A549 (cell line): Measurements from ENCODE around the gene EVC. TPM values are rescaled to one million over a fixed set of nuclear protein-coding genes. Genes with fewer than 3 reads are reported as not detected.

ENCODE experiments used
- ATAC-seq, 2 experiments: fragments of 200-7000 bp in 1 of 2; fragments of >200 bp in 1 of 2; cut with Nextera tagmentation in 1 of 2; cut with Tn5 transposase in 1 of 2; 3 replicates each; pipeline versions ENCODE4 v1.8.0 to v1.9.1; 2018 to 2020; ENCODE audit warnings: mild to moderate bottlenecking in 1 of 2, moderate library complexity in 1 of 2
- CTCF ChIA-PET: fragments of 300-600 bp; sonication (Branson Sonifier 250); formaldehyde crosslinking; extraction: SDS; loops from one replicate; lab custom pipeline; 2021; ENCODE audit warnings: antibody characterized with exemption, inconsistent platforms; lab: Yijun Ruan, JAX
- POLR2A ChIA-PET: fragments of 350-600 bp; formaldehyde crosslinking; extraction: SDS; loops from one replicate; lab custom pipeline; 2021; ENCODE audit warnings: antibody characterized with exemption, inconsistent platforms; lab: Yijun Ruan, JAX
- DNase-seq, 2 experiments: peaks; one replicate each; pipeline versions ENCODE4 v3.0.0 to v3.0.0-alpha.2; 2011 to 2016; ENCODE audit warnings: low read depth in 1 of 2, low spot score in 1 of 2
- FAIRE-seq: peaks from 2 replicates; lab custom pipeline; 2011; peaks lifted over from hg19 to GRCh38; lab: Jason Lieb, UNC
- H3K27ac ChIP-seq, 2 experiments: fragments of >200 bp; sonication (Bioruptor Twin); formaldehyde crosslinking; 3 replicates each; pipeline ENCODE4 v1.5.1; 2016 to 2017
- H3K4me1 ChIP-seq: fragments of >200 bp; sonication (Bioruptor Twin); formaldehyde crosslinking; 3 replicates; pipeline ENCODE4 v1.6.1; 2016
- H3K4me2 ChIP-seq: fragments of >200 bp; sonication (Bioruptor Twin); formaldehyde crosslinking; 3 replicates; pipeline ENCODE4 v1.6.1; 2016
- H3K4me3 ChIP-seq: fragments of >200 bp; sonication (Bioruptor Twin); formaldehyde crosslinking; 3 replicates; pipeline ENCODE4 v1.5.1; 2016
- H3K9me3 ChIP-seq: fragments of >200 bp; sonication (Bioruptor Twin); formaldehyde crosslinking; 3 replicates; pipeline ENCODE4 v1.6.1; 2016
- ATOH8 ChIP-seq: fragments of 250-450 bp; sonication (Bioruptor Pico); IDR thresholded peaks from 2 replicates; pipeline ENCODE4 v1.5.0; 2020; ENCODE audit warnings: low read depth, mild to moderate bottlenecking, moderate library complexity
- CBX2 ChIP-seq: fragments of 200-600 bp; sonication (generic); IDR thresholded peaks from 2 replicates; pipeline ENCODE4 v1.6.1; 2016; ENCODE audit warnings: low read depth, mild to moderate bottlenecking, borderline replicate concordance
- CBX8 ChIP-seq: fragments of 200-600 bp; sonication (generic); IDR thresholded peaks from 2 replicates; pipeline ENCODE4 v1.6.1; 2016
- CHD4 ChIP-seq: fragments of 200-600 bp; sonication (generic); IDR thresholded peaks from 2 replicates; pipeline ENCODE4 v1.6.1; 2016; ENCODE audit warnings: antibody characterized with exemption, mild to moderate bottlenecking, borderline replicate concordance
- CTCF ChIP-seq: fragments of >200 bp; sonication (Bioruptor Twin); formaldehyde crosslinking; IDR thresholded peaks from 3 replicates; pipeline ENCODE4 v1.5.1; 2016
- EHMT2 ChIP-seq: fragments of 200-600 bp; sonication (generic); IDR thresholded peaks from 2 replicates; pipeline ENCODE4 v1.6.1; 2016; ENCODE audit warnings: antibody characterized with exemption, low read depth, mild to moderate bottlenecking, moderate library complexity
- EP300 ChIP-seq, 2 experiments: fragments of >200 bp; sonication (Bioruptor Twin); formaldehyde crosslinking; IDR thresholded peaks; 2 replicates in 1 of 2; 3 replicates in 1 of 2; pipeline ENCODE4 v1.6.1; 2016 to 2017
- ESRRA ChIP-seq: fragments of 150-350 bp; IDR thresholded peaks from 2 replicates; pipeline ENCODE4 v1.6.1; 2014; ENCODE audit warnings: mild to moderate bottlenecking, low read length, borderline replicate concordance
- FOSL2 ChIP-seq, 2 experiments: fragments of 450-650 bp in 1 of 2; fragments of >200 bp in 1 of 2; sonication (Bioruptor Twin) in 1 of 2; formaldehyde crosslinking; IDR thresholded peaks; 2 replicates each; pipeline versions ENCODE4 v1.5.0 to v1.6.1; 2016 to 2020; ENCODE audit warnings: mild to moderate bottlenecking in 1 of 2, moderate library complexity in 1 of 2
- FOXS1 ChIP-seq: fragments of 250-450 bp; sonication (Bioruptor Pico); IDR thresholded peaks from 2 replicates; pipeline ENCODE4 v1.5.0; 2020; ENCODE audit warnings: mild to moderate bottlenecking, moderate library complexity
- HES2 ChIP-seq: fragments of >200 bp; sonication (Bioruptor Twin); formaldehyde crosslinking; IDR thresholded peaks from 2 replicates; pipeline ENCODE4 v1.6.1; 2016
- HMGXB4 ChIP-seq: fragments of 250-450 bp; sonication (Bioruptor Pico); IDR thresholded peaks from 2 replicates; pipeline ENCODE4 v1.5.0; 2021; ENCODE audit warnings: mild to moderate bottlenecking, moderate library complexity, borderline replicate concordance
- HOXA7 ChIP-seq: fragments of 250-450 bp; sonication (Bioruptor Pico); IDR thresholded peaks from 2 replicates; pipeline ENCODE4 v1.5.0; 2020; ENCODE audit warnings: mild to moderate bottlenecking, moderate library complexity
- KDM1A ChIP-seq: fragments of 200-600 bp; sonication (generic); IDR thresholded peaks from 2 replicates; pipeline ENCODE4 v1.6.1; 2016; ENCODE audit warnings: low read depth, mild to moderate bottlenecking
- KDM5A ChIP-seq: fragments of 200-600 bp; sonication (generic); IDR thresholded peaks from 2 replicates; pipeline ENCODE4 v1.6.1; 2016; ENCODE audit warnings: antibody characterized with exemption, mild to moderate bottlenecking
- NFE2L2 ChIP-seq: fragments of 150-350 bp; conservative IDR thresholded peaks from 2 replicates; pipeline ENCODE4 v1.6.1; 2014; ENCODE audit warnings: low read length
- RAD21 ChIP-seq, 2 experiments: fragments of >200 bp in 1 of 2; sonication (Bioruptor Twin) in 1 of 2; formaldehyde crosslinking in 1 of 2; IDR thresholded peaks in 1 of 2; conservative IDR thresholded peaks in 1 of 2; 2 replicates in 1 of 2; 3 replicates in 1 of 2; pipeline ENCODE4 v1.6.1; 2012 to 2018; ENCODE audit warnings: inconsistent platforms in 1 of 2
- RARB ChIP-seq: fragments of 250-450 bp; sonication (Bioruptor Pico); IDR thresholded peaks from 2 replicates; pipeline ENCODE4 v1.8.0; 2021; ENCODE audit warnings: mild to moderate bottlenecking, moderate library complexity
- SREBF2 ChIP-seq: fragments of 450-650 bp; IDR thresholded peaks from 2 replicates; pipeline ENCODE4 v1.6.1; 2014; ENCODE audit warnings: mild to moderate bottlenecking, moderate library complexity
- TFCP2L1 ChIP-seq: fragments of 250-450 bp; sonication (Bioruptor Pico); IDR thresholded peaks from 2 replicates; pipeline ENCODE4 v1.5.0; 2021; ENCODE audit warnings: mild to moderate bottlenecking
- ZC3H11A ChIP-seq: fragments of 450-650 bp; IDR thresholded peaks from 2 replicates; pipeline ENCODE4 v1.6.1; 2014; ENCODE audit warnings: antibody characterized with exemption, mild to moderate bottlenecking
- ZFP36 ChIP-seq: fragments of 450-650 bp; IDR thresholded peaks from 2 replicates; pipeline ENCODE4 v1.6.1; 2014; ENCODE audit warnings: borderline replicate concordance; ENCODE audit not compliant: partially characterized antibody
- ZSCAN20 ChIP-seq: fragments of 250-450 bp; sonication (Bioruptor Pico); IDR thresholded peaks from 2 replicates; pipeline ENCODE4 v1.8.0; 2022; ENCODE audit warnings: mild to moderate bottlenecking, moderate library complexity
- WGBS: methylation state at CpG from one replicate; pipeline ENCODE4 v1.1.6; 2017; ENCODE audit errors: missing lambda C conversion rate; 5-methylcytosine and 5-hydroxymethylcytosine counted together
- polyA plus RNA-seq, 4 experiments: library from polyadenylated mRNA; depleted of rRNA in 3 of 4; stranded (reverse); fragments of >200 nt; fragmentation: RNase III in 1 of 4; extraction: RNeasy Plus Mini Kit Qiagen cat#74134 plus additional on column Dnase treatment in 1 of 4; gene quantifications; 2 replicates in 3 of 4; 3 replicates in 1 of 4; pipeline ENCODE4 v1.2.3, GENCODE V29; 2011 to 2017

EVC gene
- polyA plus RNA-seq, 2 of the 4 experiments (the other 2 are of a cell fraction) = 3.0 to 5.5 TPM

GRCh38 chr4:5785806-5786680 is 75.0 kb downstream of the EVC start:
- no peak for TF ChIP-seq ZFP36
- no peak for TF ChIP-seq EHMT2
- TF ChIP-seq ZSCAN20 (CRISPR knock-in tag) = no peak
- TF ChIP-seq NFE2L2 = no peak
- no peak for TF ChIP-seq ESRRA
- no peak for TF ChIP-seq KDM1A
- TF ChIP-seq TFCP2L1 = no peak
- no peak for TF ChIP-seq HES2
- TF ChIP-seq FOXS1 (CRISPR knock-in tag) = no peak
- TF ChIP-seq HMGXB4 = no peak
- TF ChIP-seq SREBF2 = no peak
- no peak for TF ChIP-seq FOSL2 (IDR thresholded peaks at IDR 0.05)
- TF ChIP-seq FOSL2 (CRISPR knock-in tag; IDR thresholded peaks at IDR 0.05) = no peak
- no peak for TF ChIP-seq RAD21 (conservative IDR thresholded peaks at IDR 0.05 in 1 of 2, IDR thresholded peaks at IDR 0.05 in 1 of 2)
- no peak for TF ChIP-seq CBX8
- no peak for TF ChIP-seq CTCF
- no peak for TF ChIP-seq CBX2
- TF ChIP-seq CHD4 = no peak
- no peak for TF ChIP-seq RARB (CRISPR knock-in tag)
- TF ChIP-seq KDM5A = no peak
- Histone ChIP-seq H3K4me3 (no peak overlapping the region), H3K4me1 (peaks cover 3% of the 10 kb centered on the region; the same call in 1 of the 3 replicates), H3K4me2 (no peak overlapping the region), H3K9me3 (no peaks in the 10 kb centered on the region), H3K27ac (no peak overlapping the region)
- POLR2A ChIA-PET = no interaction called here
- DNase-seq (peak in 1 of 2 experiments; percentile 12), FAIRE-seq (no peak), ATAC-seq (no peak)
- 65% methylated on average over 4 of the region's 9 CpGs for WGBS
- CTCF ChIA-PET = interaction anchor here (0.6 to 0.9 kb wide), 3 partner anchors 11 to 251 kb away, joined by 3 to 4 read pairs (median 4); no protein-coding TSS in a partner anchor

- no peak for FAIRE-seq
- whole genome bisulfite sequencing = 96% methylated on average over 8 of the region's 8 CpGs
- H3K9me3 ChIP-seq = no peaks in the 10 kb centered on the region
- ChIA-PET POLR2A (interaction anchor here (0.6 to 0.7 kb wide), 2 partner anchors 66 to 79 kb away, joined by 3 to 5 read pairs; partner anchors contain the start of gene EVC2), CTCF (interaction anchor here (0.6 to 1.5 kb wide), 3 partner anchors 15 to 134 kb away, joined by 3 to 4 read pairs (median 3); no protein-coding TSS in a partner anchor)
- no peak overlapping the region for H3K4me3 ChIP-seq
- no peak for ATAC-seq
- no peak overlapping the region for H3K4me2 ChIP-seq
- no peak for DNase-seq
- peaks cover 3% of the 10 kb centered on the region; the same call in 1 of the 3 replicates for H3K4me1 ChIP-seq
- H3K27ac ChIP-seq = no peak overlapping the region
- no peak for TF ChIP-seq ATOH8 (CRISPR knock-in tag)
- no peak for TF ChIP-seq HOXA7 (CRISPR knock-in tag)
- no peak for TF ChIP-seq EP300 (IDR thresholded peaks at IDR 0.05)
- TF ChIP-seq SREBF2 = no peak
- TF ChIP-seq RAD21 (conservative IDR thresholded peaks at IDR 0.05 in 1 of 2, IDR thresholded peaks at IDR 0.05 in 1 of 2) = no peak
- TF ChIP-seq ESRRA = no peak
- TF ChIP-seq ZC3H11A = no peak
Observed at GRCh38 chr4:5787311-5787710, 76.3 kb downstream of the EVC start.
